Astrocyte of the spinal cord (primary cell): ENCODE data around the gene ZNF211.

Experiments used
- DNase-seq: peaks from one replicate; pipeline ENCODE4 v3.0.0; 2011; ENCODE audit warnings: low read depth, low spot score
- H3K4me3 ChIP-seq: 2 replicates; pipeline ENCODE4 v1.5.1; 2011; ENCODE audit warnings: low read depth, mild to moderate bottlenecking, low read length, moderate library complexity
- CTCF ChIP-seq: IDR thresholded peaks from 2 replicates; pipeline ENCODE4 v1.5.1; 2012; ENCODE audit warnings: low read depth, mild to moderate bottlenecking, low read length, inconsistent platforms
- in situ Hi-C: cut with HindIII; loops from 2 replicates; pipeline ENCODE4 v1.10.0; 2017; ENCODE audit warnings: low sequenced_read_pairs

The ZNF211 gene

GRCh38 chr19:57637379-57637778 lies 4.4 kb downstream of the ZNF211 start:
- no peak for TF ChIP-seq CTCF
- no peak overlapping the region for H3K4me3 ChIP-seq
- in situ Hi-C loops, result no loop called here
- no peak for DNase-seq

GRCh38 chr19:57641715-57642234 lies 8.8 kb downstream of the ZNF211 start:
- in situ Hi-C loops, result no loop called here
- DNase-seq, result no peak
- TF ChIP-seq CTCF, result no peak
- H3K4me3 ChIP-seq, result no peak overlapping the region

GRCh38 chr19:57642396-57643046 lies 9.6 kb downstream of the ZNF211 start:
- in situ Hi-C loops, result no loop called here
- no peak for TF ChIP-seq CTCF
- no peak overlapping the region for H3K4me3 ChIP-seq

GRCh38 chr19:57643734-57644133 lies 10.8 kb downstream of the ZNF211 start:
- H3K4me3 ChIP-seq, result no peak overlapping the region
- no peak for TF ChIP-seq CTCF
- DNase-seq, result no peak
- in situ Hi-C loops, result no loop called here

More at GRCh38 chr19:57642396-57643046, 9.6 kb downstream of the ZNF211 start:
- no peak for DNase-seq

GRCh38 chr19:57648331-57649003 lies 15.5 kb downstream of the ZNF211 start:
- H3K4me3 ChIP-seq, result no peak overlapping the region
- TF ChIP-seq CTCF, result no peak
- in situ Hi-C loops, result no loop called here
- no peak for DNase-seq

- TF ChIP-seq CTCF, result no peak
- no peak overlapping the region for H3K4me3 ChIP-seq
- in situ Hi-C loops, result no loop called here
- no peak for DNase-seq
Observed at GRCh38 chr19:57651654-57651996, 18.7 kb downstream of the ZNF211 start.
